Suprapubic skin (tissue), 4 donors: ENCODE results near the gene CLEC16A. TPM values are rescaled to one million over a fixed set of nuclear protein-coding genes. Genes with fewer than 3 reads are reported as not detected.

Experiments
- DNase-seq, 2 donors: peaks; one replicate each; pipeline ENCODE4 v3.0.0-alpha.2; 2019; ENCODE audit warnings: low spot score in 2 of 2
- H3K27ac ChIP-seq: fragments of 200-600 bp; sonication (generic); one replicate; pipeline ENCODE4 v1.5.1; 2019
- H3K27me3 ChIP-seq: fragments of 200-600 bp; sonication (generic); one replicate; pipeline ENCODE4 v1.5.1; 2019
- H3K36me3 ChIP-seq: fragments of 200-600 bp; sonication (generic); one replicate; pipeline ENCODE4 v1.5.1; 2019
- H3K4me1 ChIP-seq: fragments of 200-600 bp; sonication (generic); one replicate; pipeline ENCODE4 v1.5.1; 2019
- H3K4me3 ChIP-seq: fragments of 200-600 bp; sonication (generic); one replicate; pipeline ENCODE4 v1.5.1; 2019; ENCODE audit warnings: mild to moderate bottlenecking
- H3K9me3 ChIP-seq: fragments of 200-600 bp; sonication (generic); one replicate; pipeline ENCODE4 v1.5.1; 2019
- EP300 ChIP-seq: sonication (generic); formaldehyde crosslinking; IDR thresholded peaks from one replicate; pipeline ENCODE4 v1.6.1; 2017; ENCODE audit warnings: antibody characterized with exemption
- POLR2A ChIP-seq, 2 donors: fragments of 450-650 bp; IDR thresholded peaks; one replicate each; pipeline ENCODE4 v1.6.1; 2017; ENCODE audit warnings: antibody characterized with exemption in 2 of 2, mild to moderate bottlenecking in 2 of 2, moderate library complexity in 2 of 2
- POLR2AphosphoS5 ChIP-seq, 3 donors: sonication (generic); formaldehyde crosslinking; IDR thresholded peaks; one replicate each; pipeline ENCODE4 v1.6.1; 2017; ENCODE audit warnings: antibody characterized with exemption in 3 of 3
- WGBS: methylation state at CpG from one replicate; pipeline ENCODE4 v1.1.5; 2018; 5-methylcytosine and 5-hydroxymethylcytosine counted together
- total RNA-seq, 4 donors: library from RNA; depleted of rRNA; stranded (reverse); fragments of >200 nt; gene quantifications; one replicate each; pipeline ENCODE4 v1.1.0, GENCODE V29; 2016
- TF ChIP-seq, protein P1 (sequence below), 2 donors: fragments of 200-600 bp in 1 of 2; fragments of 450-650 bp in 1 of 2; sonication (generic) in 1 of 2; IDR thresholded peaks; one replicate each; pipeline ENCODE4 v1.5.1; 2016 to 2019; ENCODE audit warnings: antibody characterized with exemption in 2 of 2, mild to moderate bottlenecking in 1 of 2, moderate library complexity in 1 of 2

The CLEC16A gene
- total RNA-seq, 4 donors from 2014 or later, result 37.2 to 62.3 (median 39.0) TPM

DNA sequence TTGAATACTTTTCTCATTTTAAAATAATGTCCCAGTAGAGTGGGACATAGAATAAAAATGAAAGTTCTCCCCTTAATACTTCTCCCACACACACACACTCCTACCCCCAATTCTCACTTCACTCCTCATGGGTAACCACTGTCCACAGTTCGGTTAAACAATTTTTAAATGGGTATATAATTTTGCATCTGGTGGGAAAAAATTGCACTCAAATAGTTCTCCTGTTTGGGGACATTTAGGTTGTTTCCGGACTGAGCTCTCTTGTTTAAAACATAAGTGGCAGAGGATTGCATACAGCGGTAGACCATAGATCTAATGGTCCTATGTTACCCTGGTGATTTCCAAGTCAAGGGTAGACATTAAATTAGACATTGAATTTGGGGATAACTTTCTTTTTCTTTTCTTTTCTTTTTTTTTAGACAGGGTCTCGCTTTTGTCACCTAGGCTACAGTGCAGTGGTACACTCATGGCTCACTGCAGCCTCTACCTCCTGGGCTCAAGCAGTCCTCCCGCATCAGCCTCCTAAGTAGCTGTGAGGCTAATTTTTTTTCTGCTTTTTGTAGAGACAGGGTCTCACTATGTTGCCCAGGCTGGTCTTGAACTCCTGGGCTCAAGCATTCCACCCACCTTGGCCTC is 173.3 kb downstream of the CLEC16A start:
- TF ChIP-seq EP300, result no peak
- TF ChIP-seq POLR2A (IDR thresholded peaks at IDR 0.05), result no peak
- TF ChIP-seq, protein P1, sequence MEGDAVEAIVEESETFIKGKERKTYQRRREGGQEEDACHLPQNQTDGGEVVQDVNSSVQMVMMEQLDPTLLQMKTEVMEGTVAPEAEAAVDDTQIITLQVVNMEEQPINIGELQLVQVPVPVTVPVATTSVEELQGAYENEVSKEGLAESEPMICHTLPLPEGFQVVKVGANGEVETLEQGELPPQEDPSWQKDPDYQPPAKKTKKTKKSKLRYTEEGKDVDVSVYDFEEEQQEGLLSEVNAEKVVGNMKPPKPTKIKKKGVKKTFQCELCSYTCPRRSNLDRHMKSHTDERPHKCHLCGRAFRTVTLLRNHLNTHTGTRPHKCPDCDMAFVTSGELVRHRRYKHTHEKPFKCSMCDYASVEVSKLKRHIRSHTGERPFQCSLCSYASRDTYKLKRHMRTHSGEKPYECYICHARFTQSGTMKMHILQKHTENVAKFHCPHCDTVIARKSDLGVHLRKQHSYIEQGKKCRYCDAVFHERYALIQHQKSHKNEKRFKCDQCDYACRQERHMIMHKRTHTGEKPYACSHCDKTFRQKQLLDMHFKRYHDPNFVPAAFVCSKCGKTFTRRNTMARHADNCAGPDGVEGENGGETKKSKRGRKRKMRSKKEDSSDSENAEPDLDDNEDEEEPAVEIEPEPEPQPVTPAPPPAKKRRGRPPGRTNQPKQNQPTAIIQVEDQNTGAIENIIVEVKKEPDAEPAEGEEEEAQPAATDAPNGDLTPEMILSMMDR (IDR thresholded peaks at IDR 0.05), result no peak
- no peak for TF ChIP-seq POLR2AphosphoS5 (IDR thresholded peaks at IDR 0.05)
- H3K27me3 ChIP-seq, result no peaks in the 10 kb centered on the region
- peaks cover 5% of the 10 kb centered on the region for H3K36me3 ChIP-seq
- H3K4me1 ChIP-seq, result peaks cover 6% of the 10 kb centered on the region
- H3K4me3 ChIP-seq, result no peak overlapping the region
- H3K27ac ChIP-seq, result no peak overlapping the region
- no peak for DNase-seq
- H3K9me3 ChIP-seq, result no peaks in the 10 kb centered on the region
- 86% methylated on average over 5 of the region's 5 CpGs for WGBS

DNA sequence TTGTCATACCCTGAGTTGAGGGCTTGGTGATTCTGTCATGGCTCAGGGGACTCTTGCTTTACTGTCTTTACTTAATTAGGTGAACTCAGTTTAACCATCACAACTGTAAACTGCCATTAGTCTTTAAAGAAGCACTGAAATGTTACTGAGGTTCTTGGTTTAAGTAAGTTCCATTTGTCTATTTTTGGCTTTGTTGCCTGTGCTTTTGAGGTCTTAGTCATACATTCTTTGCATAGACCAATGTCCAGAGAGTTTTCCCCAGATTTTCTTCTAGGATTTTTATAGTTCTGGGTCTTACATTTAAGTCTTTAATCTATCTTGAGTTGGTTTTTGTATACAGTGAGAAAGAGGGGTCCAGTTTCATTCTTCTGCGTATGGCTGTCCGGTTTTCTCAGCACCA is 174.1 kb downstream of the CLEC16A start:
- no peak for DNase-seq
- peaks cover under 1% of the 10 kb centered on the region for H3K4me1 ChIP-seq
- TF ChIP-seq POLR2A (IDR thresholded peaks at IDR 0.05) (no peak), EP300 (no peak), POLR2AphosphoS5 (IDR thresholded peaks at IDR 0.05) (no peak)
- TF ChIP-seq, protein P1 (IDR thresholded peaks at IDR 0.05), result no peak
- H3K36me3 ChIP-seq, result peaks cover 9% of the 10 kb centered on the region
- H3K4me3 ChIP-seq, result no peak overlapping the region
- no peak overlapping the region for H3K27ac ChIP-seq
- no peaks in the 10 kb centered on the region for H3K27me3 ChIP-seq
- 73% methylated on average over 2 of the region's 2 CpGs for WGBS
- no peaks in the 10 kb centered on the region for H3K9me3 ChIP-seq

- H3K27ac ChIP-seq, result no peak overlapping the region
- peaks cover 33% of the 10 kb centered on the region for H3K36me3 ChIP-seq
- no peaks in the 10 kb centered on the region for H3K9me3 ChIP-seq
- WGBS, result 76% methylated on average over 8 of the region's 8 CpGs
- no peak overlapping the region for H3K4me3 ChIP-seq
- TF ChIP-seq POLR2A (IDR thresholded peaks at IDR 0.05) (no peak), POLR2AphosphoS5 (IDR thresholded peaks at IDR 0.05) (no peak), EP300 (no peak)
- TF ChIP-seq, protein P1 (IDR thresholded peaks at IDR 0.05), result no peak
- DNase-seq, result no peak
- no peaks in the 10 kb centered on the region for H3K27me3 ChIP-seq
- H3K4me1 ChIP-seq, result no peaks in the 10 kb centered on the region
Measured at GRCh38 chr16:11121083-11121608, 176.8 kb downstream of the CLEC16A start.

GRCh38 chr16:11121914-11122692 is 177.7 kb downstream of the CLEC16A start:
- peaks cover 40% of the 10 kb centered on the region for H3K36me3 ChIP-seq
- no peak for DNase-seq
- H3K9me3 ChIP-seq, result no peaks in the 10 kb centered on the region
- no peaks in the 10 kb centered on the region for H3K4me1 ChIP-seq
- H3K27ac ChIP-seq, result no peak overlapping the region
- no peak overlapping the region for H3K4me3 ChIP-seq
- H3K27me3 ChIP-seq, result no peaks in the 10 kb centered on the region
- 89% methylated on average over 8 of the region's 8 CpGs for WGBS
- TF ChIP-seq, protein P1 (IDR thresholded peaks at IDR 0.05), result no peak
- TF ChIP-seq POLR2AphosphoS5 (IDR thresholded peaks at IDR 0.05) (no peak), POLR2A (IDR thresholded peaks at IDR 0.05) (no peak), EP300 (no peak)

DNA sequence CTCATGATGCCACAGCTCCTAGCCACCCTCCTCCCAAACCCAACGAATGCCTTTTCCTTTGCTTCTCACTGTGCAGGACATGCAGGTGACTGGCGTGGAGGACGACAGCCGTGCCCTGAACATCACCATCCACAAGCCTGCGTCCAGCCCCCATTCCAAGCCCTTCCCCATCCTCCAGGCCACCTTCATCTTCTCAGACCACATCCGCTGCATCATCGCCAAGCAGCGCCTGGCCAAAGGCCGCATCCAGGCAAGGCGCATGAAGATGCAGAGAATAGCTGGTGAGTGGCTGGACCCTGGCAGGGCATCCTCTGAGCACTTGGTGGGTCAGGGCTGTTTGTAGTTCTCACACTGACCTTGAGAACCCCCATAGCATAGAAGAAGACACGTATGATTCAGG is 179.3 kb downstream of the CLEC16A start:
- peaks cover 40% of the 10 kb centered on the region for H3K36me3 ChIP-seq
- peaks cover 6% of the 10 kb centered on the region for H3K4me1 ChIP-seq
- no peaks in the 10 kb centered on the region for H3K27me3 ChIP-seq
- WGBS, result 96% methylated on average over 11 of the region's 11 CpGs
- TF ChIP-seq POLR2A (IDR thresholded peaks at IDR 0.05) (no peak), EP300 (no peak), POLR2AphosphoS5 (IDR thresholded peaks at IDR 0.05) (no peak)
- TF ChIP-seq, protein P1 (IDR thresholded peaks at IDR 0.05), result no peak
- H3K4me3 ChIP-seq, result no peak overlapping the region
- H3K9me3 ChIP-seq, result no peaks in the 10 kb centered on the region
- H3K27ac ChIP-seq, result no peak overlapping the region
- no peak for DNase-seq
